Sciatic nerve (tissue), 2 donors: ENCODE measurements around the gene ETV1. TPM values are rescaled to one million over a fixed set of nuclear protein-coding genes. Genes with fewer than 3 reads are reported as not detected.
A peak's percentile ranks its signal among the peaks of the same experiment; 100 is the strongest.
"Not testable (repeated sequence)": the region's sequence is repeated elsewhere in the genome, so short reads cannot be mapped to it uniquely, and the experiment has no call there.

Experiments used
- ATAC-seq: fragments of 200-7000 bp; cut with Tn5 transposase; one replicate; pipeline ENCODE4 v1.9.1; 2020; ENCODE audit warnings: mild to moderate bottlenecking, moderate library complexity
- DNase-seq: peaks from one replicate; pipeline ENCODE4 v3.0.0-alpha.2; 2020; ENCODE audit warnings: low spot score
- intact Hi-C: fragments of 100-400 bp; cut with DNase I; formaldehyde crosslinking; loops from one replicate; pipeline ENCODE4 v1.14.2; 2022
- total RNA-seq: library from RNA; stranded (reverse); fragmentation: NEBNext Ultra II Directional; extraction: Animal tissue kit (Norgen Biotek cat#: 25700); gene quantifications from one replicate; pipeline ENCODE4 v1.2.1, GENCODE V29; 2021
- donor health status: DM: no; HTN: no; CAD: no.
- donor health status: DM: no; HTN: no; CAD: no.

The ETV1 gene
- total RNA-seq, 1 donor from 2014 or later, result 45.3 TPM

- intact Hi-C loops, result no loop called here
- DNase-seq, result no peak
- no peak for ATAC-seq
These were observed 41.9 kb downstream of the ETV1 start for GRCh38 chr7:13947535-13947934.

GRCh38 chr7:13946181-13946580 is 43.3 kb downstream of the ETV1 start:
- intact Hi-C loops, result no loop called here
- peak; percentile 12 for ATAC-seq
- no peak for DNase-seq

DNA sequence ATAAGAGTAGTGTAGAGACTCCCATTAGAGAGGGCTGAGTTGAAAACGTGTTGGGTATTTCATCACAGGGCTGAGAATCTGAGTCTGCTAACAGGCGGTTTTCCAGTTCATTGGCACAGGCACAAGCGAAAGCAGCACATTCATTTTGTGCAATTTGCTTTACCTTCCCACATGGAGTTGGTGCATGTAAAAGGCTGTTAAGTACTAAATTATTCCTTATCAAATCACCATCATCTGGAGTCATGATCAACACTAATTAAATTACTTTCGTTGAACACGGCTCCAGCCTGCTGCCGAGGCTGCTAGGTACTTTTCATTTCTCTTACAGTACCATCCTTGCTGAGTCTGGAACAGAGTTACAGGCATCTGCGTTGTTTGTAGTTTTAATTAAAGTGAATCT is 43.8 kb downstream of the ETV1 start:
- intact Hi-C loops, result no loop called here
- DNase-seq (no peak), ATAC-seq (peak; percentile 92)

- DNase-seq (no peak), ATAC-seq (peak; percentile 67)
- intact Hi-C loops, result no loop called here
These were observed 55.9 kb downstream of the ETV1 start for GRCh38 chr7:13933536-13933935.

DNA sequence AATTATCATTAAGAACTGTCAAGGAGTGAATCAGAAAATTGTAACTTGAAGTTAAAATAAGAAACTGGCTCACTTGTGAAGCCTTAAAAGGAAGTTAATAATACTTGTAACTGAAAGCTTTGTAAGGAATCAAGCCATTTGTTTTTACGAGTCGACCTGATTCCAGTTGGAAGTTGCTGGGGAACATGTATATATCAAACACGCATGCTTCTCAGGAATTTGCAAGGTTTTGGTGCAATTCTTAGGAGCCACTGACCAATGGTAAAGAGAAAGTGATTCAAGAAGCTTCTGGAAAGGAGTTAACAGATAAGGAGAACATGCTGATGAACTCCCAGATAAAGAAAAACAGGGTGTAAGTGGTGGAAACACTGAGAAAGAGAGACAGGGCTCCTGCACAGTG is 56.4 kb downstream of the ETV1 start:
- intact Hi-C loops, result no loop called here
- ATAC-seq, result no peak

GRCh38 chr7:13932131-13932530 is 57.3 kb downstream of the ETV1 start:
- intact Hi-C loops, result no loop called here
- no peak for ATAC-seq
- DNase-seq, result no peak

More for the DNA sequence above, 56.4 kb downstream of the ETV1 start:
- no peak for DNase-seq

DNA sequence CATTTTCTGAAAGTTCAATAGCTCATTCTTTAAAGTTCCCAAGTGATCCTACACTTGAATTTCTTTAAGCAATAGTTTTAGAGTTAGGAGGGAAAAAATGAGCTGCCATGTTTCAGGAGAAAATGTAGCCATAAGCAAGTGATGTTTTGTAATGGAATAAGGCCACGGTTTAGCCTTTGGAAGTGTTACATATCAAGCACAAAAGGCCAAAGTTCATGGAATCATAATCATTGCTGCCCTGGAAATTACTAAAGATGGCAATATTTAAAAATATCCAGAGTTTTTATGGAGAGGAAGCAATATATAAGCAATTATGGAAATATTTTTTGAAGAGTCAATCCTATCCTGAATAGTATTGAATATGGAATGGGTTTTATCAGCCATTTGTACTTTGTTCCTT is 68.4 kb downstream of the ETV1 start:
- ATAC-seq (no peak), DNase-seq (no peak)
- intact Hi-C loops, result no loop called here

- ATAC-seq (peak; percentile 81), DNase-seq (no peak)
- intact Hi-C loops, result no loop called here
These were observed 69.3 kb downstream of the ETV1 start for GRCh38 chr7:13920053-13920697.

DNA sequence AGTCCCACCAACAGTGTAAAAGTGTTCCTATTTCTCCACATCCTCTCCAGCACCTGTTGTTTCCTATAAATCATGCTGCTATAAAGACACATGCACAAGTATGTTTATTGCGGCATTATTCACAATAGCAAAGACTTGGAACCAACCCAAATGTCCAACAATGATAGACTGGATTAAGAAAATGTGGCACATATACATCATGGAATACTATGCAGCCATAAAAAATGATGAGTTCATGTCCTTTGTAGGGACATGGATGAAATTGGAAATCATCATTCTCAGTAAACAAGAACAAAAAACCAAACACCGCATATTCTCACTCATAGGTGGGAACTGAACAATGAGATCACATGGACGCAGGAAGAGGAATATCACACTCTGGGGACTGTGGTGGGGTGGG is 71.1 kb downstream of the ETV1 start:
- ATAC-seq, result not testable (repeated sequence)

DNA sequence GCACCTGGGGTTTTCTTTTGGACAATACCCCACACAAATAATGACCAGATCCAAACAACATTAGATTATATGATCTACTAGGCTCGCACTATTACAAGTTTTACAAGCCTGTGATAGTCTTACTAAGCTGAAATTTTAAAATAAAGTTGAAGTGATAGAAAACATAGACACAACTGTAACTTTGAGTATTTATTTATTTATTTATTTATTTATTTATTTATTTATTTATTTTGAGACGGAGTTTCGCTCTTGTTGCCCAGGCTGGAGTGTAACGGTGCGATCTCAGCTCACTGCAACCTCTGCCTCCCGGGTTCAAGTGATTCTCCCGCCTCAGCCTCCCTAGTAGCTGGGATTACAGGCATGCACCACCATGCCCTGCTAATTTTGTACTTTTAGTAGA is 72.4 kb downstream of the ETV1 start:
- ATAC-seq, DNase-seq, intact Hi-C loops: not testable (repeated sequence)

More for the DNA sequence above, 71.1 kb downstream of the ETV1 start:
- DNase-seq, intact Hi-C loops: not testable (repeated sequence)

DNA sequence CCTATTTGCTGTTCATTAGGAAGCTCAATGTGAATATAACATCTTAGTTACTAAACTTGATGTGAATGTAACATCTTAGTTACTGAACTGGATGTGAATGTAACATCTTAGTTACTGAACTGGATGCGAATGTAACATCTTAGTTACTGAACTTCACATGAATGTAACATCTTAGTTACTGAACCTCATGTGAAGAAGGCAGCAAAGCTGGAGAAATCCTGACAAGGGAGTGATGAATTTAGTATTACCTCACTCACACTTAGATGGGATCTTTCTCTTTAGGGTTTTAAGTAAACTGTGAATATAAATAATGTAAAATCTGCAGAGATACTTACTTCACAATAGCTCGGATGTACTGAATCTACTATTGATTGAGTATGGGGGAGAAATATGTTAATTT is 73.6 kb downstream of the ETV1 start:
- intact Hi-C loops, result no loop called here
- no peak for DNase-seq
- no peak for ATAC-seq

DNA sequence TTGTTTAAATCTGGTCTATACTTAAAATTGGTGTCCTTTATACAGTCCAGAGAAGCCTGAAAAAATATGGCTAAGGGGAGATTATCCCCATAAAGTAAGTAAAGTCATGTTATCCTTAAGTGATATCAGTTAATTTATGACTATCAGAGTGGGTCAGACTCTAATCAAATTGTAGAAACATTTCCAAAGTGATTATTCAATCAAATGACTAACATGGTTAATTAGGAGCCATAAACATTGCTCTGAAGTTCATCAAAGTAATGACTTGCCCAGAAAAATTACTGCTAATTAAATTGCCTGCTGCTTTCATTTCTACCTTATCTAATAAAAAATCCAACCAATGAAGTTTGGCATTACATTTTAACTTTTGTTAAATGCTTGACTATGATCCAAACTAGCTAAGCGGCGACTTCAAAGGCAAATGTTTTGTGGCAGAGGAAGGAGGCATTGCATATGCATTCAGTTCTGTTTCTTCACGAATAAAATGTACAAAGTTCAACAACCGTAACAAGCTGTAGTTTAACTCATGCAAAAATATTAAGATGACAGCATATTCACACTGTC is 76.7 kb downstream of the ETV1 start:
- no peak for ATAC-seq
- intact Hi-C loops, result no loop called here
- DNase-seq, result no peak

DNA sequence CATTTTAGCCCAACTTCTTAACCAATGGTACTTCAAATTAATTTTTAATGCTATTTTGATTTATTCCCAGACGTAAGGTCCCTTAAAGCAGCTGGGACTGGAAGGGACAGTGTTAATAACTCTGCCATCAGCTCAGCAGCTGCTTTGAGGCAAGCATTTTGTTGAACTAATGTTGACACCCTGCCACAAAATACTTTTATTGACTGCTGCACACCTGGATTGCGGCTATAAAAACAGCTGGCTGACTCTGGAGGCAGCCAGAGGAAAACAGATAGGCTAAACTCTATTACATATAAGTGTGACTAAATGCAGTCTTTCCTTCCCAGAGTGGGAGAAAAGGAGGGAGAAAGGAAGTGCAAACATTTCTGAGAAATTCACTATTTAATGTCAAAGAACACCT is 77.6 kb downstream of the ETV1 start:
- ATAC-seq (no peak), DNase-seq (no peak)
- intact Hi-C loops, result no loop called here

DNA sequence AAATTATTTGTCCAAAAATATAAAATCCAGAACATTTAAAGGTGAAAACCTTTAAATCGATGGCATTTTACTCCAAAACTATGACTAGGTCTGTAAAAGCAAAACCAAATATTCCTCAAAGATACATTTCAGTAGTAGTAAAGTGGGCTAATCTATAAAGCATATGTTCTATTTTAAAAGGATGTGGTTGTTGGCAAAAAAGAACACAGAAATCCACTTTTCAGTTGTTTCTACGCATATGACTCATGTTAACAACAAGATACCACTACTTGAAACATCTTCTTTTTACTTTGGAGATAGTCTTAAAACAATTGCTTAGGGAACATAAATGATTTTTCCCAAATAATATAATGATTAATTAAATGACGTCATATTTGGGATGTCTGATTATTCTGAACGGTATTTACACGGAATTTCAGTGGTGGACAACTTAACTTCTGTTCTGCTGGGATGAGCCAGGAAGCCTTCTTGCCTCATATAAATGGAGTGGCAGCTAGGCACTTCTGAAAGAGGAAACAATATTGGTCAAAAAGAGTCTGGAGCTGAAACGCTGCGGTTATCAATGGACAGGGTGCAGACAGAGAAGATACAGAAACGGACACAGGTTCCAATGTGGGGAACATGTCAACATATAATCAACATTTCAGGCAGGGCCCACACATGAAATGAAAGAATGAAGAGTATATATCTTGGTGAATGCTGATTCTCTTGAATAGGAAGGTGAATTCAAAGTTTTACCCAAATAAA is 78.5 kb downstream of the ETV1 start:
- intact Hi-C loops, result no loop called here
- no peak for DNase-seq
- no peak for ATAC-seq

- intact Hi-C loops, result loop anchor here (5.0 kb wide), 1 partner anchor 863 kb away; no protein-coding TSS in a partner anchor
- ATAC-seq, result no peak
- DNase-seq, result no peak
These were observed 80.6 kb downstream of the ETV1 start for GRCh38 chr7:13908667-13909397.

- ATAC-seq (no peak), DNase-seq (no peak)
These were observed 81.6 kb downstream of the ETV1 start for GRCh38 chr7:13907831-13908230.

DNA sequence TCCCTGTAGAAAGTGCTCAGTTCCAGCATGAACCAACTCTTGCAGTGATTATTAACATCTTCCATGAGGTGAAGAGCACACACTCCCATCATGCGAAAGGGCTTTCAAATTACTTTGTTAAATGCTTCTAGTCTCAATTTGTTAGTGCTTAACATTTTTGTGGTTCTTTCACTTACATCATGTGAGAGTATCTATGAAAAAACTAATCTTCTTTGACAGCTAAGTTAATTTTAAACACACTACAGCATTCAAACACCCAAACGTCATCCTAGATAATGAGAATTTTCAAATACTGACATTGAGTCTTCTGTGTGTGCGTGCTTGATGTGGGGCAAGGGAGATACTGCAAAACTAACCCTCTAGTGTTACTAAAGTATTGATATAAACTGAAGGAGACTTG is 84.8 kb downstream of the ETV1 start:
- no peak for DNase-seq
- intact Hi-C loops, result loop anchor here (5.0 kb wide), 1 partner anchor 868 kb away; no protein-coding TSS in a partner anchor
- no peak for ATAC-seq

More at GRCh38 chr7:13907831-13908230, 81.6 kb downstream of the ETV1 start:
- intact Hi-C loops, result loop anchor here (5.0 kb wide), 1 partner anchor 864 kb away; no protein-coding TSS in a partner anchor

DNA sequence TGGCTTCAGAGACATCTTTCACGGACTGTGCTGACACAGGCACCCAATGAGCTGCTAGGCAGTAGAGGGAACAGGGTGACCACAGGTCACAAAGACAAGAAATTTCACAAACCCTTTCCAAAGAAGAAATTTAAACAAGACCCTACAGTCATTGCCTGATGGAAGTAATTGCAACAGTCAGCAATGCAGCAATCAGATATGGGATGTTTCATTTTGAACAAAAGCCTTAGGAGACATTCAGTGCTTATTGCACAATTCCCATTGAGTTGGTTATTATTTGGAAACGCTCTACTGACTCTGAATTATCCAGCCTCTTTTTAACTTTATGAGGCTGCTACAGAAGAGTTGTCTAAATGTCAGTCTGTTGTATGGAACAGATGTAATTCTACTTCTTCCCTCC is 85.5 kb downstream of the ETV1 start:
- no peak for DNase-seq
- peak; percentile 87 for ATAC-seq
- intact Hi-C loops, result no loop called here

DNA sequence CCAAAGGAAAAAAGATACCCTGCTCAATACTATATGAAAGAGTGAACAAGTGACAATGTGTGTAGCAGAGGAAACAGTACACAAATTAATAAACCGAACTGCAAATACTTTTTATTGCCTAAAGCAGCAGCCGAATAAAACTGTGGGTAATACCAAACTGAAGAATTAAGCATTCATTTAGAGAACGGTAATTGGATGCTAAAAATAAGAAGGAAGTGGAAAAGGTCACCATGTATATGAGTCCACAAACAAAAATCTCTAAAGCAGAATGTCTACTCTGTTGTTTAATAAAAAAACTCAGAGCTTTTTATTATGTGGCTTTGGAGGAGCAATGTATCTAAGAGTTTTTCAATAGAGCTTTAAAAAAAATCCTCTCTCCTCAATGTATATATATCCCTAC is 87.9 kb downstream of the ETV1 start:
- intact Hi-C loops, result no loop called here
- ATAC-seq, result no peak
- DNase-seq, result no peak
